Pancreas (tissue), 10 donors: ENCODE data around the gene SLC19A1. TPM values are rescaled to one million over a fixed set of nuclear protein-coding genes. Genes with fewer than 3 reads are reported as not detected.

Experiments
- ATAC-seq, 4 donors: fragments of 200-7000 bp; cut with Tn5 transposase; one replicate each; pipeline versions ENCODE4 v1.8.0 to v1.9.1; 2020; ENCODE audit warnings: mild to moderate bottlenecking in 4 of 4, moderate library complexity in 4 of 4
- DNase-seq, 6 donors: peaks; one replicate each; pipeline ENCODE4 v3.0.0-alpha.2; 2020
- FAIRE-seq: peaks from 2 replicates; lab custom pipeline; 2012; peaks lifted over from hg19 to GRCh38; lab: Jason Lieb, UNC
- H3K27ac ChIP-seq, 4 donors: fragments of 200-600 bp; sonication (generic); 1 replicate in 3 of 4; 2 replicates in 1 of 4; pipeline versions ENCODE4 v1.5.0 to v1.8.0; 2020
- H3K27me3 ChIP-seq, 4 donors: fragments of 200-600 bp; one replicate each; pipeline ENCODE4 v1.8.0; 2021
- H3K36me3 ChIP-seq, 3 donors: fragments of 200-600 bp; sonication (generic) in 1 of 3; one replicate each; pipeline versions ENCODE4 v1.5.0 to v1.8.0; 2020 to 2021
- H3K4me1 ChIP-seq, 3 donors: fragments of 200-600 bp; one replicate each; pipeline ENCODE4 v1.8.0; 2021
- H3K4me3 ChIP-seq, 4 donors: fragments of 200-600 bp; sonication (generic) in 2 of 4; one replicate each; pipeline versions ENCODE4 v1.5.0 to v1.8.0; 2020 to 2021
- H3K9me3 ChIP-seq, 4 donors: fragments of 200-600 bp; one replicate each; pipeline ENCODE4 v1.8.0; 2021
- WGBS, 2 donors: extraction: QIAGEN DNeasy Blood & Tissue Kit; methylation state at CpG; one replicate each; pipeline ENCODE4 v1.1.7; 2013; 5-methylcytosine and 5-hydroxymethylcytosine counted together
- intact Hi-C, 3 donors: fragments of 100-400 bp; cut with DNase I; formaldehyde crosslinking; loops; one replicate each; pipeline versions ENCODE4 v1.11.1 to v1.14.2; 2022
- polyA plus RNA-seq, 2 donors: library from polyadenylated mRNA; stranded (reverse); fragments of 200-250 nt; gene quantifications; one replicate each; pipeline ENCODE4 v1.2.3, GENCODE V29; 2013
- total RNA-seq, 6 donors: library from RNA; stranded (reverse); fragmentation: NEBNext Ultra II Directional in 4 of 6; extraction: Animal tissue kit (Norgen Biotek cat#: 25700) in 4 of 6; gene quantifications; one replicate each; pipeline versions ENCODE4 v1.2.1 to v1.2.4, GENCODE V29; 2021 to 2023
- TF ChIP-seq, protein P1 (sequence below), 4 donors: fragments of 200-600 bp; sonication (generic) in 3 of 4; IDR thresholded peaks; one replicate each; pipeline versions ENCODE4 v1.5.0 to v1.8.0; 2021; ENCODE audit warnings: antibody characterized with exemption in 4 of 4
- donor health status: healthy with polysubstance abuse.
- donor health status: DM: no; HTN: no; CAD: no; lungs with moderate emphysema.
- donor health status: DM: no; HTN: no; CAD: no.
- donor health status: control.
- donor health status: control.
- donor health status: Bipolar disorder and iron deficiency.
- donor health status: DM: yes; HTN: yes; CAD: no.
- donor health status: DM: no; HTN: no; CAD: no.
- donor health status: DM: no; HTN: no; CAD: no.
- donor health status: DM: yes; HTN: yes; CAD: no.

The SLC19A1 gene
- total and polyA plus RNA-seq, 8 donors = 4.4 to 11.2 (median 5.4) TPM

DNA sequence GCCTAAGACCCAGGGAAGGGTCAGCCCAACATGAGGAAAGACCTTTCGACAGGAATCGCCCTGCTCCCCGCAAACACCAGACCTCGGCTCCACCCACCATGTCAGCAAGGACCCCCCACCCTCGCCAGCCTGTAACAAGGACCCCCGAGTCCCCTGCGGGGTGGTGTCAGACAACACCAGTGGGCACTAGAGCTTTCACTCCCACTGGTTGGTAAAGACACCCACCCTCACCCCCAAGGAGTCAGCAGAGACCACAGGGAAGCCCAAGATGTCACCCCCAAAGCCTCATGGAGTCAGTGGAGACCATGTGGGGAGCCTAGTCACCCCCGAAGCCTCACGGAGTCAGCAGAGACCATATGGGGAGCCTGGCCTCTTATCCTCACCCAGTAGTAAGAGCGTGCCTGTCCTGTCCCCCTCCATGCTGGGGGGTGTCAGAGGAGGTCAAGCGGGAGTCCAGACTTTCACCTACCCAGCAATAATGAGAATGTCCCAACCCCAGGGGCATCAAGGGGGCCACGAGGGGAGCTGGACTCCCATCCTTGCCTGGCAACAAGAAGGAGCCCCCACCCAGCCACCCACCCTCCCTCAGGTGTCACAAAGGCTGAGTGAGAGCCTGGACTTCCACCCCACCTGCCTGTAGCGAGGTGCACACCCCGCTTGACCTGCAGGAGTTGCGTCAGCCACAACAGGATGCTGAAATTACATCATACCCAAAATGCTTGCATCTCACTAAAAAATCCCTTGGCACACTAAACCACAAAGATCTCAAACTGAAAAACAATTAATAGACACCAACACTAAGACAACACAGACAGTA is 24.8 kb downstream of the SLC19A1 start:
- Histone ChIP-seq H3K27ac (no peak overlapping the region), H3K27me3 (no peaks in the 10 kb centered on the region), H3K4me3 (no peak overlapping the region), H3K36me3 (no peaks in the 10 kb centered on the region), H3K4me1 (peaks cover 7 to 18% (median 11%) of the 10 kb centered on the region in 3 donors), H3K9me3 (no peaks in the 10 kb centered on the region)
- WGBS, 2 donors = 91 to 96% methylated on average over 15 of the region's 15 CpGs
- TF ChIP-seq, protein P1, sequence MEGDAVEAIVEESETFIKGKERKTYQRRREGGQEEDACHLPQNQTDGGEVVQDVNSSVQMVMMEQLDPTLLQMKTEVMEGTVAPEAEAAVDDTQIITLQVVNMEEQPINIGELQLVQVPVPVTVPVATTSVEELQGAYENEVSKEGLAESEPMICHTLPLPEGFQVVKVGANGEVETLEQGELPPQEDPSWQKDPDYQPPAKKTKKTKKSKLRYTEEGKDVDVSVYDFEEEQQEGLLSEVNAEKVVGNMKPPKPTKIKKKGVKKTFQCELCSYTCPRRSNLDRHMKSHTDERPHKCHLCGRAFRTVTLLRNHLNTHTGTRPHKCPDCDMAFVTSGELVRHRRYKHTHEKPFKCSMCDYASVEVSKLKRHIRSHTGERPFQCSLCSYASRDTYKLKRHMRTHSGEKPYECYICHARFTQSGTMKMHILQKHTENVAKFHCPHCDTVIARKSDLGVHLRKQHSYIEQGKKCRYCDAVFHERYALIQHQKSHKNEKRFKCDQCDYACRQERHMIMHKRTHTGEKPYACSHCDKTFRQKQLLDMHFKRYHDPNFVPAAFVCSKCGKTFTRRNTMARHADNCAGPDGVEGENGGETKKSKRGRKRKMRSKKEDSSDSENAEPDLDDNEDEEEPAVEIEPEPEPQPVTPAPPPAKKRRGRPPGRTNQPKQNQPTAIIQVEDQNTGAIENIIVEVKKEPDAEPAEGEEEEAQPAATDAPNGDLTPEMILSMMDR (IDR thresholded peaks at IDR 0.05) = no peak
- peak in 3 of 6 donors; percentile 17 to 34 (median 34) for DNase-seq
- no peak for ATAC-seq
- intact Hi-C loops = no loop called here
- no peak for FAIRE-seq

DNA sequence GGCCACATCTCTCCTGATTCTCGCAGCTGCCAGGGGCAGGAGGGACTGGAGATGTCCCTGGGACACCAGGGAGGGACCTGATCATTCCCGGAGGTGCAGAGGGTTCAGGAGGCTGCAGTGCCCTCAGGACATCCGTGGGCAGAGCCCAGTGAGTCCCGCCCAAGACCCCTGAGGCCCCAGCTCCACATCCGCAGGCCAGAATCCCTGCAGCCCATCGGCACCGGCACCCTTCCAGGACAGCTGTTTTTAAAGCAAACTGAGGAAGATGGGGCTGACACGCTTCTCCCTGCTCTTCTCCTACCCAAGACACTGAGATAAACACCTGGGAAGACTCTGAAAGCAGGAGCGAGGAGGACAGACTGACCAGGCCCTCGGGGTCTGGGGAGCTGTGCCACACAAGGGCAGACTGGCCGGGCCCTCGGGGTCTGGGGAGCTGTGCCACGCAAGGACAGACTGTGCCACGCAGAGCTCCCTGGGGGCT is 25.5 kb downstream of the SLC19A1 start:
- DNase-seq = peak in 3 of 6 donors; percentile 10 to 45 (median 37)
- ATAC-seq = no peak
- Histone ChIP-seq H3K36me3 (no peaks in the 10 kb centered on the region), H3K4me1 (peaks cover 7 to 18% (median 11%) of the 10 kb centered on the region in 3 donors), H3K4me3 (no peak overlapping the region), H3K27ac (no peak overlapping the region), H3K9me3 (no peaks in the 10 kb centered on the region), H3K27me3 (no peaks in the 10 kb centered on the region)
- no peak for FAIRE-seq
- intact Hi-C loops = no loop called here
- 91 to 92% methylated on average over 14 of the region's 14 CpGs for WGBS, 2 donors
- TF ChIP-seq, protein P1 (IDR thresholded peaks at IDR 0.05) = no peak

DNA sequence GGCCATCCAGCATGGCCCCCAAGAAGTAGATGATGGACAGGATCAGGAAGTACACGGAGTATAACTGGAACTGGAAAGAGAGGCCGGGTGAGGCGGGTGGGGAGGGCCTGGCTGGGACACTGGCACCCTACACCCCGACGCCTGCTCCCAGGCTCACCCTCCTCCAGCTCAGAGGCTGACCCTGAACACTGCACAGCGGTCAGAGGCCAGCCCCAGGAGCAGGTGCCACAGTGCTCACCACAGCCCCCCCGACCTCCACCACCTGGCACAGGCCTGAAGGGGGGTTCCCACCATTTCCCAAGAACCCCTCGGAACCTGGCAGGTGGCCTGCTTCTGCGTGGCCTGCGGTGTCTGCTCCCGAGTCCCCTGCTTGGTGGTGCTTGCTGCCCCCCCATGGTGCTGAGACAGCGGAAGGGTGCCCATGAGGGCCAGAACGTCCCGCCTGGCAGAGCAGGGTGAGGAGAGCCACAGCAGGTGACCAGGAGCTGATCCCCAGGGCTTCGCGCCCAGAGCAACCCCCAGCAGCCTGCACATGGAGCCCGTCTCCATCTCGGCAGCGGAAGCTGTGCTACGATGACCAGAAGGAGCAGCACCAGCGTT is 26.1 kb downstream of the SLC19A1 start:
- Histone ChIP-seq H3K27ac (no peak overlapping the region), H3K36me3 (no peaks in the 10 kb centered on the region), H3K9me3 (no peaks in the 10 kb centered on the region), H3K27me3 (no peaks in the 10 kb centered on the region), H3K4me3 (no peak overlapping the region), H3K4me1 (peaks cover 7 to 18% (median 11%) of the 10 kb centered on the region in 3 donors)
- ATAC-seq = no peak
- intact Hi-C loops = no loop called here
- 94 to 95% methylated on average over 20 to 21 of the region's 21 CpGs for WGBS, 2 donors
- DNase-seq = peak in 3 of 6 donors; percentile 25 to 63 (median 46)
- FAIRE-seq = no peak
- TF ChIP-seq, protein P1 (IDR thresholded peaks at IDR 0.05) = no peak

DNA sequence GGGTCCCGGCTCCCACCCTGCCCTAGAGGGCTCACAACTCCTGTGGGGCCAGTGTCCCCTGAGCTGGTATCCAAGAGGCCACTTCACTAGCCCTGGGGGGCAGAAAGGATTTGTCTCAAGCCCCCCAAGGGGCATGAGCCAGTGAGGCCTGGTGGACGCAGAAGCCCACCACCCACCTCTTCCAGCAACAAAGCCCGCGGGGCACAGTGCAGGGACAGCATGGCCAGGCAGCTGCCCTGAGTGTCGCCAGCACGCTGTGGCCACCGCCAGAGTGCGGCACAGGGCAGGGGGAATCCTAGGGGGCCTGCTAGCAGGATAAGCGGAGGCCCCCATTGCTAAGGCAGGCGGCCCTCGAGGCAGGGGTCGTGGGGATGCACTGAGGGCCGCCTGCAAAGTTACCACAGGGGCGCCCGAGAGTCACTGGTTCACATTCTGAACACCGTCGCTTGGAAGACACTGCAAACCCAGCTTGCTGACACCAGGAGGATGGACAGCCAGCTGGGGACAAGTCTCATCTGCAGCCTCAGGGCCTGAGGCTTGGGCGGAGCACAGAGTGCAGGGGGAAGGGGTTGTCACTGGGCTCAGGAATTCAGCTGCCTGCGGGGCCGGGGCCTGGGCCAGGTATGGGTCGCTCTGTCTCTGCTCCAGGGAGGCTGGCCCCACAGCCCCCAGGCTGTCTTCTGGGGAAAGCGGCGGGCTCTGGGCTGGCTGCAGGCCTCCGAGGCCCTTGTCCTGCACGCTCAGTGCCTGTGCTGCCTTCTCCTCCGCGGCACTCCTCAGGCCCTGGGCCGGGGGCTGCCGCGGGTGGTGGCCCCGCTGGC is 26.8 kb downstream of the SLC19A1 start:
- FAIRE-seq (no peak), ATAC-seq (no peak), DNase-seq (peak in 3 of 6 donors; percentile 20 to 67 (median 51))
- 95% methylated on average over 29 to 31 of the region's 31 CpGs for WGBS, 2 donors
- Histone ChIP-seq H3K27me3 (no peaks in the 10 kb centered on the region), H3K27ac (no peak overlapping the region), H3K9me3 (no peaks in the 10 kb centered on the region), H3K36me3 (no peaks in the 10 kb centered on the region), H3K4me1 (peaks cover 7 to 18% (median 11%) of the 10 kb centered on the region in 3 donors), H3K4me3 (no peak overlapping the region)
- TF ChIP-seq, protein P1 (IDR thresholded peaks at IDR 0.05) = no peak
- intact Hi-C loops = no loop called here
